Endothelial cell of umbilical vein (primary cell): ENCODE measurements around the gene CAPN15. TPM values are rescaled to one million over a fixed set of nuclear protein-coding genes. Genes with fewer than 3 reads are reported as not detected.
A peak's percentile ranks its signal among the peaks of the same experiment; 100 is the strongest.

Experiments
- BruUV-seq: library from RNA; stranded (reverse); fragments of 400-500 nt; replicated peaks from 2 replicates; lab custom pipeline; 2021; lab: Mats Ljungman, UMichigan
- CTCF ChIA-PET: fragments of 300-600, 350-600 bp; sonication (Branson Sonifier 250); formaldehyde crosslinking; loops from one replicate; lab custom pipeline; 2021; ENCODE audit warnings: antibody characterized with exemption, inconsistent platforms; lab: Charles Lee
- POLR2A ChIA-PET: fragments of 300-600, 350-600 bp; sonication (Branson Sonifier 250); formaldehyde crosslinking; loops from one replicate; lab custom pipeline; 2021; ENCODE audit warnings: antibody characterized with exemption, inconsistent platforms; lab: Charles Lee
- DNase-seq: peaks from one replicate; pipeline ENCODE4 v3.0.0-alpha.2; 2011; ENCODE audit warnings: low read depth, low spot score
- FAIRE-seq: peaks from 2 replicates; lab custom pipeline; 2011; peaks lifted over from hg19 to GRCh38; lab: Jason Lieb, UNC
- H2AFZ ChIP-seq: 2 replicates; pipeline ENCODE4 v1.6.0; 2012; ENCODE audit warnings: low read depth, low read length, control low read depth, inconsistent platforms
- H3K27ac ChIP-seq: 2 replicates; pipeline ENCODE4 v1.5.1; 2011; ENCODE audit warnings: low read depth, mild to moderate bottlenecking, control low read depth, low read length, moderate library complexity; ENCODE audit not compliant: insufficient read depth
- H3K27me3 ChIP-seq, 2 experiments: 2 replicates each; pipeline versions ENCODE4 v1.6.0 to v1.6.1; 2011; ENCODE audit warnings: low read length in 2 of 2, mixed read lengths in 1 of 2; ENCODE audit not compliant: control insufficient read depth in 2 of 2, insufficient read depth in 2 of 2
- H3K36me3 ChIP-seq, 2 experiments: 2 replicates in 1 of 2; 3 replicates in 1 of 2; pipeline ENCODE4 v1.5.1; 2011; ENCODE audit warnings: low read length in 2 of 2, mild to moderate bottlenecking in 1 of 2, moderate library complexity in 1 of 2; ENCODE audit not compliant: control insufficient read depth in 2 of 2, insufficient read depth in 2 of 2; ENCODE audit errors: extremely low read depth in 1 of 2
- H3K4me1 ChIP-seq: 3 replicates; pipeline ENCODE4 v1.5.1; 2011; ENCODE audit warnings: mild to moderate bottlenecking, low read length; ENCODE audit not compliant: control insufficient read depth, insufficient read depth; ENCODE audit errors: extremely low read depth
- H3K4me2 ChIP-seq: 2 replicates; pipeline ENCODE4 v1.6.1; 2011; ENCODE audit warnings: low read length, control low read depth, mixed read lengths; ENCODE audit not compliant: insufficient read depth
- H3K4me3 ChIP-seq, 3 experiments: fragments of 200-600 bp in 1 of 3; sonication (generic), shearing (Covaris generic) in 1 of 3; replicated peaks in 1 of 3; 2 replicates each; pipeline ENCODE4 v1.5.1; 2011 to 2016; ENCODE audit warnings: control low read depth in 3 of 3, low read length in 3 of 3, mild to moderate bottlenecking in 2 of 3, inconsistent platforms in 1 of 3, low read depth in 1 of 3, moderate library complexity in 1 of 3; ENCODE audit not compliant: insufficient read depth in 1 of 3
- H3K79me2 ChIP-seq: 2 replicates; pipeline ENCODE4 v1.6.0; 2012; ENCODE audit warnings: low read length, inconsistent platforms; ENCODE audit not compliant: control insufficient read depth, insufficient read depth
- H3K9ac ChIP-seq: replicated peaks from 2 replicates; pipeline ENCODE3; 2011; ENCODE audit warnings: low read length, control low read depth; ENCODE audit not compliant: insufficient read depth; ENCODE audit errors: extremely low read depth
- H3K9me1 ChIP-seq: replicated peaks from 3 replicates; pipeline ENCODE4 v1.6.0; 2011; ENCODE audit warnings: mild to moderate bottlenecking, low read length; ENCODE audit not compliant: control insufficient read depth, insufficient read depth; ENCODE audit errors: extremely low read depth
- H3K9me3 ChIP-seq: replicated peaks from 2 replicates; pipeline ENCODE4 v1.5.1; 2012; ENCODE audit warnings: low read length, inconsistent platforms; ENCODE audit not compliant: control insufficient read depth, insufficient read depth
- H4K20me1 ChIP-seq: replicated peaks from 2 replicates; pipeline ENCODE3; 2011; ENCODE audit warnings: mild to moderate bottlenecking, low read length; ENCODE audit not compliant: control insufficient read depth, insufficient read depth; ENCODE audit errors: extremely low read depth
- FOS ChIP-seq: IDR thresholded peaks from 2 replicates; pipeline ENCODE4 v1.6.1; 2011; ENCODE audit warnings: mild to moderate bottlenecking, low read length, moderate library complexity, borderline replicate concordance; ENCODE audit not compliant: insufficient read depth
- JUN ChIP-seq: IDR thresholded peaks from 2 replicates; pipeline ENCODE4 v1.6.1; 2011; ENCODE audit warnings: borderline replicate concordance, low read depth; ENCODE audit not compliant: insufficient read length, insufficient read depth
- POLR2A ChIP-seq: IDR thresholded peaks from 2 replicates; pipeline ENCODE4 v1.6.1; 2012; ENCODE audit warnings: low read depth, mild to moderate bottlenecking, control low read depth, low read length
- POLR2AphosphoS5 ChIP-seq: IDR thresholded peaks from 2 replicates; pipeline ENCODE4 v1.6.1; 2012; ENCODE audit warnings: low read depth, mild to moderate bottlenecking, control low read depth, low read length, moderate library complexity; ENCODE audit not compliant: insufficient read depth
- dilution Hi-C: fragments of 300-500 bp; cut with MboI; formaldehyde crosslinking; loops from one replicate; pipeline ENCODE4 v1.15.0; 2019; ENCODE audit warnings: low sequenced_read_pairs; ENCODE audit not compliant: extremely low pct_ligation_motif_present
- intact Hi-C: fragments of 100-400 bp; cut with micrococcal nuclease; formaldehyde crosslinking; loops from one replicate; pipeline ENCODE4 v1.10.0; 2022
- polyA plus RNA-seq, 4 experiments: library from polyadenylated mRNA; depleted of rRNA in 3 of 4; stranded (reverse) in 3 of 4; unstranded in 1 of 4; fragments of >200 nt; gene quantifications; 2 replicates each; pipeline versions ENCODE4 v1.2.1 to v1.2.3, GENCODE V29; 2011 to 2012; ENCODE audit warnings: missing spikeins in 1 of 4
- total RNA-seq: library from RNA; stranded (reverse); gene quantifications from 2 replicates; pipeline ENCODE4 v1.2.3, GENCODE V29; 2021
- TF ChIP-seq, protein P1 (sequence below), 2 donors: IDR thresholded peaks; 1 replicate in 1 of 2; 2 replicates in 1 of 2; pipeline ENCODE4 v1.5.1; 2011; ENCODE audit warnings: low read length in 2 of 2, mild to moderate bottlenecking in 2 of 2, moderate library complexity in 2 of 2, control low read depth in 1 of 2, inconsistent platforms in 1 of 2, low read depth in 1 of 2; ENCODE audit not compliant: insufficient read depth in 1 of 2; ENCODE audit errors: extremely low read depth in 1 of 2

CAPN15 gene
- total and polyA plus RNA-seq, 2 donors (not counting 3 experiments of a cell fraction or from before 2014, with no cell fraction given) = 33.9 to 65.0 TPM

GRCh38 chr16:588889-589657 is 61.6 kb downstream of the CAPN15 start:
- TF ChIP-seq POLR2A (peak; percentile 74), POLR2AphosphoS5 (peak; percentile 73), FOS (no peak)
- BruUV-seq = no TSS peak
- Histone ChIP-seq H3K36me3 (peaks cover 0 to 3% of the 10 kb centered on the region in 2 experiments), H3K4me2 (peak overlapping the region; percentile 19), H4K20me1 (no peaks in the 10 kb centered on the region), H3K79me2 (peaks cover 22% of the 10 kb centered on the region), H3K4me1 (peaks cover 16% of the 10 kb centered on the region), H2AFZ (peak overlapping the region; percentile 63), H3K9me3 (no peaks in the 10 kb centered on the region), H3K4me3 (peak overlapping the region; percentile 24 to 77 (median 54)), H3K9ac (peak overlapping the region; percentile 72), H3K27me3 (no peaks in the 10 kb centered on the region), H3K9me1 (no peaks in the 10 kb centered on the region), H3K27ac (peak overlapping the region; percentile 68)
- DNase-seq (peak; percentile 98), FAIRE-seq (no peak)
- intact Hi-C loops (loop anchor here (1.0 to 5.0 kb wide), 5 partner anchors 38 to 197 kb away; partner anchors contain the start of genes METTL26 and RHOT2), dilution Hi-C loops (no loop called here)
- POLR2A ChIA-PET = no interaction called here
- CTCF ChIA-PET = interaction anchor here (1.7 kb wide), 1 partner anchor 10 kb away, joined by 5 read pairs; no protein-coding TSS in a partner anchor

DNA sequence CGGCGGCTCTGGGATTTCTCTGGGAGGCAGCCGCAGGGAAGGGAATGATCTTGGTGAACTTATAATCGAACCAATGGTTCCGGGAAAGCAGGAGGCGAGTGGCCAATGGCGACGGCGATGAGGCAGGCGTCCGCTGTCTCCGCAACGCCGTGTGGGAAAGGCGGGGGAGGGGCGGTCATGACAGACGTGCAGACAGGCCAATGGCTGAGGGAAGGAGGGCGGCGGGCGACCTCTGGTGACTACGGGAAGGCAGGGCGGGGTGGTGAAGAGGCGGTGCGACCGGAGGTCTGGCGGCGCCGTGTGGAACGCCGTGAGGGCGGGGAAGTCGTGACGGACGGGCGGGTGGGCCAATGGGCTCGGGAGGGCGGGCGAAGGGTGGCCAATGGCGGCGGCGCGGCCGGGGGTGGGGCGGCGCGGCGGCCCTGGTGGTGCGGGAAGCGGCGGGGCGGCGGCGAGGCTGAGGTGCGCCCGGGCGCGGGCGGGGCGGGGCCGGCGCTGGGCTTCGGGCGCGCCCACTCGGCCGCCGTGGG is 62.2 kb downstream of the CAPN15 start, which contains the start of gene RAB40C:
Gene RAB40C (plus strand): TSS at position 409 of the 530 bp plus-strand sequence. CDS start 226 bp downstream, outside the sequence.
- intact Hi-C loops = loop anchor here (1.0 to 5.0 kb wide), 5 partner anchors 37 to 197 kb away; partner anchors contain the start of genes METTL26 and RHOT2
- dilution Hi-C loops = no loop called here
- POLR2A ChIA-PET = no interaction called here

More for the DNA sequence above, 62.2 kb downstream of the CAPN15 start, which contains the start of gene RAB40C:
- Histone ChIP-seq H3K4me3 (peak within 1 kb of the TSS; percentile 24 to 79 (median 54)), H4K20me1 (no peaks in the 10 kb centered on the region), H3K9me3 (no peaks in the 10 kb centered on the region), H2AFZ (peak within 1 kb of the TSS; percentile 78), H3K4me1 (peaks cover 16% of the 10 kb centered on the region), H3K36me3 (peaks cover 0 to 3% of the 10 kb centered on the region in 2 experiments), H3K9ac (peak within 1 kb of the TSS; percentile 72), H3K4me2 (peak within 1 kb of the TSS; percentile 53), H3K79me2 (peaks cover 24% of the 10 kb centered on the region), H3K9me1 (no peaks in the 10 kb centered on the region), H3K27ac (peak within 1 kb of the TSS; percentile 68), H3K27me3 (no peaks in the 10 kb centered on the region)
- no TSS peak for BruUV-seq
- peak; percentile 97 for DNase-seq
- TF ChIP-seq, protein P1, sequence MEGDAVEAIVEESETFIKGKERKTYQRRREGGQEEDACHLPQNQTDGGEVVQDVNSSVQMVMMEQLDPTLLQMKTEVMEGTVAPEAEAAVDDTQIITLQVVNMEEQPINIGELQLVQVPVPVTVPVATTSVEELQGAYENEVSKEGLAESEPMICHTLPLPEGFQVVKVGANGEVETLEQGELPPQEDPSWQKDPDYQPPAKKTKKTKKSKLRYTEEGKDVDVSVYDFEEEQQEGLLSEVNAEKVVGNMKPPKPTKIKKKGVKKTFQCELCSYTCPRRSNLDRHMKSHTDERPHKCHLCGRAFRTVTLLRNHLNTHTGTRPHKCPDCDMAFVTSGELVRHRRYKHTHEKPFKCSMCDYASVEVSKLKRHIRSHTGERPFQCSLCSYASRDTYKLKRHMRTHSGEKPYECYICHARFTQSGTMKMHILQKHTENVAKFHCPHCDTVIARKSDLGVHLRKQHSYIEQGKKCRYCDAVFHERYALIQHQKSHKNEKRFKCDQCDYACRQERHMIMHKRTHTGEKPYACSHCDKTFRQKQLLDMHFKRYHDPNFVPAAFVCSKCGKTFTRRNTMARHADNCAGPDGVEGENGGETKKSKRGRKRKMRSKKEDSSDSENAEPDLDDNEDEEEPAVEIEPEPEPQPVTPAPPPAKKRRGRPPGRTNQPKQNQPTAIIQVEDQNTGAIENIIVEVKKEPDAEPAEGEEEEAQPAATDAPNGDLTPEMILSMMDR (IDR thresholded peaks at IDR 0.05; ENCODE audit: extremely low read depth in 1 of 2, insufficient read depth in 1 of 2, low read depth in 1 of 2, low read length in 2 of 2) = peak in 1 of 2 donors; percentile 16
- no peak for TF ChIP-seq JUN
- peak; percentile 43 for TF ChIP-seq POLR2AphosphoS5
- CTCF ChIA-PET = interaction anchor here (0.8 to 1.2 kb wide), 9 partner anchors 10 to 61 kb away, joined by 3 to 8 read pairs (median 3); partner anchors contain the start of gene METTL26
- FAIRE-seq = peak; percentile 98
